ENCODE results near the gene WNT10A.

WNT10A gene

GRCh38 chr2:218878926-218879761 lies 1.5 kb upstream of the WNT10A start:
- DNase-seq, result no peak

DNA sequence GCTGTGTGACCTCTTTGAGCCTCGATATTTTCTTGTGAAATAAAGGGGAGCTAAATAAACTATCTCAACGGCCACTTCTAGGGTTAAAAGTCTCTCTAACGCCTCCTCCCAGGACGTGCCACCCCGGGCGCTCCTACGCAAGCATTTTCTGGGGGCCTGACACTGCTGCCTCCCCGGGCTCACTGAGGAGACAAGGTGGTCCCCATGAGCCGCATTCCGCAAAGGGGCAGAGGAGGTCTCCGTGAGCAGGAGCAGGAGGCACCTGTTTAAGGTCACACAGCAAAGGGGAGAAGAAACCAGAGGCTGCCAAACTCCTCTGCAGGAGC lies 913 bp upstream of the WNT10A start:
- no peak for DNase-seq

GRCh38 chr2:218880859-218881594 lies 375 bp downstream of the WNT10A start:
- DNase-seq, result no peak

DNA sequence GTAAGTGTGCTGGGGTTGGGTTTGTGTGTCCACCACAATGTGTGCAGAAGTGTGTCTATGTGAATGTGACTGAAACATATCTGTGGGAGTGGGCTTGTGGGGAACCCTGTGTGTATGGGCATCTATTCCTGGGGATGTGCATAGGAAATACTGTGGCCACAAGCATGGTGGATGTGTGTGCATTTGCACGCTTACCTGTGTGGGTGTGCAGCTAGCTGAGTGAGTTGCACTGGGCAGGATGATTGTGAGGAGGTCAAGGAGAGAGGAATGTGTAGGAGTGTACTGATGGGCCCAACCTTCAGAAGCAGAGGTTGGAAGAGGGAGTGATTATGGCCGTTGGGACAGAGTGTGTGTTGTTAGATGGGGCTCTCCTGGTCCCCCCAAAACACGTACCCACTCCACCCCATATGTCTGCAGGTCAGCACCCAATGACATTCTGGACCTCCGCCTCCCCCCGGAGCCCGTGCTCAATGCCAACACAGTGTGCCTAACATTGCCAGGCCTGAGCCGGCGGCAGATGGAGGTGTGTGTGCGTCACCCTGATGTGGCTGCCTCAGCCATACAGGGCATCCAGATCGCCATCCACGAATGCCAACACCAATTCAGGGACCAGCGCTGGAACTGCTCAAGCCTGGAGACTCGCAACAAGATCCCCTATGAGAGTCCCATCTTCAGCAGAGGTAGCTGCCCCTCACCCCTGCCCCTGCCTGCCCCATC lies 1.2 kb downstream of the WNT10A start:
- no peak for DNase-seq

DNA sequence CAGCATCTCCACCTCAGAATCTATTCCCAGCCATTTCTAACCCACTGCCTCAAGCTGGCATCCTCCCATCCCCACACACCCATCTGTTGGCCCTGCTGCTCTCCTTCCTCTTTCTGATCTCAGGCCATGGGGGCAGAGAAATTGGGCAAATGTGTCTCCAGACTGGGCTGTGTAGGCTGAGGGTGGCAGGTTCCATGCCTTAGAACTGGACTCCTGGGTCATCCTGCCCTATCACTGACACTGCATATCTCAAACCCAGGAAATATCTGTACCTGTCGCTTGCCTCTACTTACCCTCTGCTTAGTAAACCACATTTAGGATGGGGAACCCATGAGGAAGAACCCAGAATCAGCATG lies 1.8 kb downstream of the WNT10A start:
- no peak for DNase-seq

- no peak for DNase-seq
These were observed 2.3 kb downstream of the WNT10A start for GRCh38 chr2:218882866-218883366.

GRCh38 chr2:218883491-218884490 lies 3.1 kb downstream of the WNT10A start:
- no peak for DNase-seq

DNA sequence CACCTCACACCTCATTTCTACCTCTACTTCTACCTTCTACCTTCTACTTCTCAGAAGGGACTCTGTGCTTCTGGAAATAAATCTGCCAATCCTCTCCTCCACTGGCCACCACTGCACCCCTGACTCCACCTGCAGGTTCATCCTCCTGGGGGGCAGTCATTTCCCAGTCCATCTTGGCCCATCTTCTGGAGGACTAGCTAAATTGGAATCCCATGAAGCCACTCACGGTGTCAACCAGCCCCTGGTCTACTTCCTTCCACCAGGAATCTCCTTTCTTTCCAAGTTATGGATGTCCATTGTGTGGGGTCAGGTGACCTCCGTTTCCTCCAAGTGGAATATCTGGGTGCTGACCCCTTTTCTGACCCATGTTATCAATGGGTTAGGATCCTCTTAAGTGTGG lies 3.9 kb downstream of the WNT10A start:
- DNase-seq, result no peak

DNA sequence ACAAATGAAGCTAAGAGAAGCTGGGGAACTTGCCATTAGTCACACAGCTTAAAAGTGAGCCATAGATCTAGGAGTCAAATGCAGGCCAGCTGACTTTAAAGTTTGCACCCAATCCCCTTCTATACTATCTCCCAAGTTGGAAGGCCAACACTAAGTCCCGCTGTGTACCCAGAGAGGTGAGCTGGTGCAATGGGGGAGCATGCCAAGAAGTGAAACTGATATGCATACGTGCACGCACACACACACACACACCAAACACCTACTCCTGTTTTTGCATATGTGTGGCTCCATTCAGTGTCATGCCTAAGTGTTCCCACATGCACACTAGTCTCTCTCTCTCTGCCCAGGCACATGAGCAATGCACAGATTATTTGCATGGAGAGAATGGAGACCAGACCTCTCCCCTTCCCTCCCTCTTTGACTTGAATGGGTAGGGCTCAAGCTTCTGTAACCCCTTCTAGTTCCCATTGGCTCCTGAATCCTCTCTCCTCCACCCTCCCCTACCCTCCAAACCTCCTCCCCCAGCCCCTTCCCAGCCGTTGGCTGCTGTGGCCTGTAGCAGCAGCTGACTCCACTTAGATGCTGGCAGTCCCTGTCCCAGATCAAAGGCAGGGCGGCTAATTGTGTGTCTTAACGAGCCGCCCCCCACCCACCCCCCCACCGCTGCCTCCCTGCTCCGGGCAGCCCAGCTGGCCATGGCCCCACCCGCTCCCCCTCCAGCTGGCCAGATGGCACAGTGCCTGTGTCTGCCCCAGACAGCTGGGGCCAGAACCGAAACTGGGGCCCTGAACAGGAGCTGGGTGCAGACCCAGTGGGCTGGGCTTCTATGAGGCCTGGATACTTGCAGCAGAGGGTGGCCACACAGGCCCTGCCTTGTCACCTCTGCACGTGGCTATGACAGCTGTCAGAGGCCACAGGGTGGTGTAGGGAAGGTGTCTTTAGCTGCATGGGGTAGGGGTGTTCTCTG lies 5.6 kb downstream of the WNT10A start:
- DNase-seq, result no peak

DNA sequence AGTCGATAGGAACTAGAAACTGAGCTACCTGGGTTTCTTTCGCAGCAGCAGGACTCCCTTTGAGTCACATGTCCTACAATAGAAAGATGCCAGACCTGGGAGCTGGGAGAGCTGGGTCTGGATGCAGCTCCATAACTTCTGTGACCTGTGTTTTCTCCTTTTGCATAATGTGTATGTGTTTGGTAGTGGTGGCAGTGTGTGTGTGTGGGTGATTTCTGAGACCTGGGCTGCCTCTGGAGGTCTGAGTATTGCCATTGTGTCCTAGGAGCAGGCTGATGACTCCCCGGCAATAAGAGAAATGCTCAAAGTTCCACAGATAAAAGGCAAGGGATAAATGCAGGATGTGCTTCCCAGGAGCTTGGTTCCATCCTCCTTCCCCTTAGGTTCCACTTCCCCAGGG lies 6.4 kb downstream of the WNT10A start:
- DNase-seq, result no peak

DNA sequence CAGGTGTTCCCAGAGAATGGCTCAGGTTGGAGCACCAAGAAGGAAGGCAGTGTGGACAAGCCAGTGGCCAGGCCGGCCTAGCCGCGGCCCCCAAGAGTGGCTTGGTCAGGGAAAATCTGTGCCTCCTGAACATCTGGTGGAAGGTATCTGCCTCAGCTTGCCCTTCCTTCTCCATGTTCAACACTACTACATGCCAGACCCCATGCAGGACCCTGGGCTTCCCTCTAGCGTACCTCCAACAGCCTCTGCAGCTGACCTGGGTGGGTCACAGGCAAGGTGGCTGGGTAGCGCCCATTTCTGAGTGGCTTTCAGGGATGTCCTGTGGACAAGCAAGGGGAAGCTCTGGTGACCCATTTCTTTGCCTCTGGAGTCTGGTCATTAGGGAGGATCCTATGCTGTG lies 7.7 kb downstream of the WNT10A start:
- no peak for DNase-seq

DNA sequence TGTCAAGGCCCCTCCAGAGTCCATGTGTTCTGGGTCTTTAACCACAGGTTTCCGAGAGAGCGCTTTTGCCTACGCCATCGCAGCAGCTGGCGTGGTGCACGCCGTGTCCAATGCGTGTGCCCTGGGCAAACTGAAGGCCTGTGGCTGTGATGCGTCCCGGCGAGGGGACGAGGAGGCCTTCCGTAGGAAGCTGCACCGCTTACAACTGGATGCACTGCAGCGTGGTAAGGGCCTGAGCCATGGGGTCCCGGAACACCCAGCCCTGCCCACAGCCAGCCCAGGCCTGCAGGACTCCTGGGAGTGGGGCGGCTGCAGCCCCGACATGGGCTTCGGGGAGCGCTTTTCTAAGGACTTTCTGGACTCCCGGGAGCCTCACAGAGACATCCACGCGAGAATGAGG lies 9.3 kb downstream of the WNT10A start:
- DNase-seq, result no peak

DNA sequence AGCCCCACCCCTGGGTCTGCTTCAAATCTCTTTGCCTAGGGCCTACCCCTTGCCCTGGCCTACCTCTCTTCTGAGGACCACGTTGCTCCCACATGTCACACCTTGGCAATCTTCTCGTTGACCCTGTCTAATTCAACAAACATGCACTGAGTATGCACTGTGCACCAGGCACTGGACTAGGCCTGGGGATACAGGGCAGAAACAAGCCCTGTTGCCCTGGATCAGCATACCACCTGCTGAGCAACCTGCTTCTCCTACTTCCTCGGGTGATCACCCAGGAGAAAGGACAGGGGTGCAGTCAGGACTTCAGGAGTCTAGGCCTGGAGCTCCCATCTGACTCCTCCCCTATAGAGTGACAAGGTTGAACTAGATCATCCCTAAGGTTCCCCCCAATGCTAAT lies 9.7 kb downstream of the WNT10A start:
- DNase-seq, result no peak

DNA sequence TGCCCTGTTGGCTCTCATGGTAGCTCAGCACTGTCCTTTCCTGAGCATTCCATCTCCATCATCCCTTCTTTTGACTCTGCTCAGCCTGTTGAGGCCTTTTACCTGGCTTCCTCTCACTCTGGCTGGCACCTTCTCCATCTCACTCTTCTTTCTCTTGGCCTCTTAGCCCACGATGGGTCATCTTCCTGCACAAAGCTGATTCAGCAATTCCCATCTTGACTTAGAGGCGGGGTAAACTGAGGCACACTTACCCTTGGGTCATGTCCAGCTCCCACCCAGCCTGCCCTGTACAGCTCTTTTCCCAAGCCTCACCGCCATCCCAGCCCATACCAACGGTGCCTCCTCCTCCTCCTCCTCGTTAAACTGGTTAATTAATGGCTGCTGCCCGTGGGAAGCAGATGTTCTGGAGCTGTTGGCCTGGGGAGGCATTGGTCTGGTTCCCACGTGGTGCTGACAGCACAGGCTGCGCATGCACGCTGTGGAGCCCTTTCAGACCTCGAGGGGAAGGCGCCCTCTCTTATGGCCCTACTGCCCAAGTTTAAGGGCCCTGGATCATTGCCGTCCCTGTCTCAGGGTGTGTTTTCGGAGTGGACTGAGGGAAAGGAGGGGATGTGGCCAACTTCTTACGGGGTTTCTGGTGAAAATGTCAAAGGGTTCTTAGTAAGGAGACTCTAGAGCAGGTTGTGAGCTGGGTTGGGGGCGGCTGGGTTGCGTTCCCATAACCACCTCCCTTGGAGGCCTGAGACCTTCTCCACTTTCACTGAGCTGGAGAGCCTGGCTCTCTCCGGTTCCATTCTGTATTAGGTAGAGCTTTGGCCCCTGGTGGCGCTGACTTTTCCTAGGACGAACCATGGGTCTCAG lies 10.9 kb downstream of the WNT10A start:
- DNase-seq, result no peak

- peak; percentile 80 for DNase-seq
These were observed 12.2 kb downstream of the WNT10A start for GRCh38 chr2:218892693-218893348.

DNA sequence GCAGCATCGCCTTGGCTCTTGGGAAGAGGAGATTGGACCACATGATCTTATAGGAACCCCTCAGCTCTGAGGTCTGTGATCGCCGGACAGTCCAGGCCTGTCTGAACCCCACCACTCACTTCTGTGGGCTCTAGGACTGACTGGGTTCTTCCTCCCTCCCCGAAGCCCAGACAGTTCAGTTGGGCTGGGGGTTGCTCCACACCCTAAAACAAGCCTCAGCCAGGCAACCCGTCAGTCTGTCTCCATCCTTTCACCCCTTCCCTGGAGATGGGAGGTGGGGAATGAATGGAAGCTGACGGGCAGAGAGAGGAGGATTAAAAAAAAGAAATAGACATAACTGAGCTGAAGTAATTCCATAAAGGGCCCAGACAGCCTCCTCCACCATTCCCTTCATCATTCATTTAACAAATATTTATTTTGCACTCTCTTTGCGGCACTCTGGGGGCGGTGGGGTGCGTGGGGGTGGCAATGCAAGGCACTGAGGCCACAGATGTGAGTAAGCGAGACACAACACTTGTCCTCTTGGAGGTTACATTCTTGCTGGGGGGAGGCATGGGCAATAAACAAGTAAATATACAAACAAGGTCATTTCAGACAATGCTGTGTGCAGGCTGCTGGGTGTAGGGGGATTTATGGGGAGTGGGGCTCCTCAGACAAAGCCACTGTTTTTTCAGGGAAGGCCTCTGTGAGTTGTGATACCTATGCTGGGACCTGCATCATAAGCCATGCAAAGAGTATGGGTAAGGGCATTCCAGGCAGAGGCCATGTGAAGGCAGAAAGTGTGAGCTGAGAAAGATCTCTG lies 12.9 kb downstream of the WNT10A start:
- no peak for DNase-seq

DNA sequence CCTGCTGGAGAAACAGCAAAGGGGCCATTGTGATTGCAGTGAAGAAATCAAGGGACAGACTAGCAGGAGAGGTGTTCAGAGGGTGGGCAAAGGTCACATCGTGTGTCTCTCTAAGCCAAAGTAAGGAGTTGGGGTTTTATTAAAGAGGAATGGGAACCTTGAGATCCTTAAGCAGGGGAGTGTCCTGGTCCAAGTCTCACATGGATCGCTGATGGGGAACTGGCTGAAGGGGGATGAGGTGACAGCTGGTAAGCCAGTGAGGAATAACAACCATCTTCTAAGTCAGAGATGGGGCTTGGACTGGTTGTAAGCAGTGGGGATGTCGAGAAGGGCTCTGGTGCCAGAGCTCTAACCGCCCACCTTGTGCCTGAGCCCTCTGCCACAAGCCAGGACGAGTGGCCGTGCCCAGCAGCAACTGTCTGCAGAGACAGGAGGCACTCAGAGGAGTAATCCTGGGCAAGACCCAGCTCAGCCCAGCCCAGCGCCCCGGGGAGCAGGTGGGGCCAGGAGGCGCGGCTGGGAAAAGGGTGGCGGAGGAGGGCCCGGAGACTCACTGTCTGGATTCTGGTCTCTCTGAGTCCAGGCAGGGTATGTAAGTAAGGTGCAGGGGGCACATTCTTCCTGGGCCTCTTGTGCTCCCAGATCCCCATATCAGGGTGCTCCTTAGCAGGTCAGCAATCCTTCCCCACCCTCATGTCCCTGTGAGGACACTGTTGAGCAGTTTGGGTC lies 13.7 kb downstream of the WNT10A start:
- DNase-seq, result no peak

DNA sequence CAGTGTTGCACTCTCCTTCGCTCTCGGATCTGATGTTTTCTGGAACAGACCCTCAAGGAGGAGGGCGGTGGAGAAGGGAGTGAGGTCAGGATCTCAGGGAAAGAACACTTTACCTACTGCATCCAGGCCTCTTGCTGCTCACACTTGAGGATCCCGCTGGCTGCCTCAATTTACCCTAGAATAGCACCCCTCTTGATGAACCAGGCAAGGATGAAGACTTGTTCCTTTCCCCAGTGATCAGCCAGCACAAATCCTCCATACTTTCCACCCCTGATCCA lies 14.2 kb downstream of the WNT10A start:
- DNase-seq, result no peak

Measured in activated gamma-delta T cell treated with Interleukin-2 at 50 U/mL for 16 hours (primary cell).